Activated gamma-delta T cell (primary cell): Measurements from ENCODE around the gene NTRK2.

Experiments
- DNase-seq: peaks from one replicate; lab custom pipeline; 2025; lab: John Stamatoyannopoulos, UW

Gene NTRK2

GRCh38 chr9:84736081-84736480, 66.6 kb downstream of the NTRK2 start:
- DNase-seq: no peak

- no peak for DNase-seq
Measured at GRCh38 chr9:84736536-84736935, 67.0 kb downstream of the NTRK2 start.

- DNase-seq: no peak
Measured at GRCh38 chr9:84738353-84738752, 68.8 kb downstream of the NTRK2 start.

GRCh38 chr9:84742261-84742660, 72.7 kb downstream of the NTRK2 start:
- DNase-seq: no peak

GRCh38 chr9:84744195-84744594, 74.7 kb downstream of the NTRK2 start:
- DNase-seq: no peak

GRCh38 chr9:84744726-84745125, 75.2 kb downstream of the NTRK2 start:
- DNase-seq: no peak

- no peak for DNase-seq
Measured at GRCh38 chr9:84748112-84748511, 78.6 kb downstream of the NTRK2 start.

- DNase-seq: no peak
Measured at GRCh38 chr9:84750152-84750865, 80.8 kb downstream of the NTRK2 start.

GRCh38 chr9:84751921-84752320, 82.4 kb downstream of the NTRK2 start:
- no peak for DNase-seq

- no peak for DNase-seq
Measured at GRCh38 chr9:84754461-84754860, 84.9 kb downstream of the NTRK2 start.

- no peak for DNase-seq
Measured at GRCh38 chr9:84754881-84755280, 85.4 kb downstream of the NTRK2 start.

- no peak for DNase-seq
Measured at GRCh38 chr9:84755380-84755779, 85.9 kb downstream of the NTRK2 start.

- no peak for DNase-seq
Measured at GRCh38 chr9:84756171-84756570, 86.6 kb downstream of the NTRK2 start.

GRCh38 chr9:84756731-84757130, 87.2 kb downstream of the NTRK2 start:
- DNase-seq: no peak

GRCh38 chr9:84758817-84759216, 89.3 kb downstream of the NTRK2 start:
- no peak for DNase-seq

- no peak for DNase-seq
Measured at GRCh38 chr9:84759300-84759750, 89.8 kb downstream of the NTRK2 start.

- no peak for DNase-seq
Measured at GRCh38 chr9:84759804-84760203, 90.3 kb downstream of the NTRK2 start.

- DNase-seq: no peak
Measured at GRCh38 chr9:84761137-84761808, 91.7 kb downstream of the NTRK2 start.

GRCh38 chr9:84772511-84772910, 103.0 kb downstream of the NTRK2 start:
- DNase-seq: no peak

- DNase-seq: no peak
Measured at GRCh38 chr9:84773022-84773421, 103.5 kb downstream of the NTRK2 start.

GRCh38 chr9:84775056-84775643, 105.6 kb downstream of the NTRK2 start:
- no peak for DNase-seq

GRCh38 chr9:84778570-84778969, 109.0 kb downstream of the NTRK2 start:
- DNase-seq: no peak

GRCh38 chr9:84779883-84780282, 110.4 kb downstream of the NTRK2 start:
- no peak for DNase-seq
